SK-N-SH (cell line): Measurements from ENCODE around the gene TBKBP1. TPM values are rescaled to one million over a fixed set of nuclear protein-coding genes. Genes with fewer than 3 reads are reported as not detected.

Source experiments
- CTCF ChIA-PET: fragments of 300-600, 350-600 bp; formaldehyde crosslinking; extraction: SDS; loops from one replicate; lab custom pipeline; 2021; lab: Yijun Ruan, JAX
- POLR2A ChIA-PET: fragments of 350-600 bp; sonication (Branson Sonifier 250); formaldehyde crosslinking; extraction: SDS; loops from one replicate; lab custom pipeline; 2020; ENCODE audit warnings: antibody characterized with exemption, inconsistent platforms; lab: Yijun Ruan, JAX
- DNase-seq: peaks from one replicate; pipeline ENCODE4 v3.0.0; 2012
- H2AFZ ChIP-seq: fragments of 200-600 bp; sonication (generic); 2 replicates; pipeline ENCODE4 v1.8.1; 2016; ENCODE audit warnings: antibody characterized with exemption, mild to moderate bottlenecking, low read depth
- H3F3A ChIP-seq: fragments of 200-600 bp; sonication (generic); replicated peaks from 2 replicates; pipeline ENCODE3; 2016; ENCODE audit warnings: antibody characterized with exemption, mild to moderate bottlenecking; ENCODE audit not compliant: insufficient read depth
- H3K27ac ChIP-seq, 2 experiments: fragments of 200-500 bp in 1 of 2; fragments of 200-600 bp in 1 of 2; sonication (Bioruptor generic) in 1 of 2; sonication (generic), shearing (Covaris generic) in 1 of 2; 2 replicates each; pipeline versions ENCODE4 v1.5.1 to v1.6.1; 2014 to 2016; ENCODE audit warnings: low read depth in 2 of 2, inconsistent platforms in 1 of 2, low read length in 1 of 2, mild to moderate bottlenecking in 1 of 2, mixed read lengths in 1 of 2
- H3K27me3 ChIP-seq: fragments of 200-600 bp; sonication (generic), shearing (Covaris generic); 2 replicates; pipeline ENCODE4 v1.6.1; 2016; ENCODE audit warnings: mixed run types; ENCODE audit not compliant: insufficient read depth
- H3K36me3 ChIP-seq, 2 experiments: fragments of 200-500 bp in 1 of 2; fragments of 200-600 bp in 1 of 2; sonication (Bioruptor generic) in 1 of 2; sonication (generic) in 1 of 2; replicated peaks in 1 of 2; 2 replicates each; pipeline versions ENCODE3 to v1.5.1; 2014 to 2016; ENCODE audit warnings: low read length in 1 of 2, mild to moderate bottlenecking in 1 of 2; ENCODE audit not compliant: insufficient read depth in 2 of 2, control insufficient read depth in 1 of 2
- H3K4me1 ChIP-seq, 2 experiments: fragments of 200-500 bp in 1 of 2; fragments of 200-600 bp in 1 of 2; sonication (Bioruptor generic) in 1 of 2; sonication (generic), shearing (Covaris generic) in 1 of 2; 2 replicates each; pipeline versions ENCODE4 v1.5.1 to v1.6.1; 2014 to 2016; ENCODE audit warnings: low read depth in 1 of 2, low read length in 1 of 2, mixed run types in 1 of 2; ENCODE audit not compliant: insufficient read depth in 2 of 2, control insufficient read depth in 1 of 2
- H3K4me2 ChIP-seq: fragments of 200-600 bp; sonication (generic), shearing (Covaris generic); 2 replicates; pipeline ENCODE4 v1.6.1; 2017; ENCODE audit warnings: mixed run types
- H3K4me3 ChIP-seq, 2 experiments: fragments of 200-500 bp in 1 of 2; fragments of 200-600 bp in 1 of 2; sonication (Bioruptor generic) in 1 of 2; sonication (generic), shearing (Covaris generic) in 1 of 2; 2 replicates each; pipeline versions ENCODE4 v1.5.1 to v1.8.1; 2014 to 2016; ENCODE audit warnings: low read depth in 2 of 2, inconsistent platforms in 1 of 2, low read length in 1 of 2, mild to moderate bottlenecking in 1 of 2, mixed read lengths in 1 of 2, moderate library complexity in 1 of 2
- H3K79me2 ChIP-seq: fragments of 200-600 bp; sonication (generic); 2 replicates; pipeline ENCODE4 v1.8.1; 2017; ENCODE audit warnings: mild to moderate bottlenecking; ENCODE audit not compliant: insufficient read depth
- H3K9ac ChIP-seq: fragments of 200-600 bp; sonication (generic); 2 replicates; pipeline ENCODE4 v1.6.1; 2017; ENCODE audit warnings: mixed run types
- H3K9me2 ChIP-seq: fragments of 200-600 bp; sonication (generic); 2 replicates; pipeline ENCODE4 v1.6.1; 2017; ENCODE audit warnings: mixed run types
- H3K9me3 ChIP-seq: fragments of 200-600 bp; sonication (generic); 2 replicates; pipeline ENCODE4 v1.6.1; 2017; ENCODE audit warnings: mixed run types, mild to moderate bottlenecking, moderate library complexity
- H4K20me1 ChIP-seq: fragments of 200-600 bp; sonication (generic); 2 replicates; pipeline ENCODE4 v1.6.1; 2017; ENCODE audit warnings: mild to moderate bottlenecking, mixed run types; ENCODE audit not compliant: insufficient read depth
- ELF1 ChIP-seq: IDR thresholded peaks from 2 replicates; pipeline ENCODE4 v1.4.0; 2012
- EP300 ChIP-seq, 2 experiments: IDR thresholded peaks; 2 replicates each; pipeline versions ENCODE4 v1.4.0 to v1.6.1; 2012; ENCODE audit warnings: borderline replicate concordance in 1 of 2, low read depth in 1 of 2, low read length in 1 of 2
- FOSL2 ChIP-seq: IDR thresholded peaks from 2 replicates; pipeline ENCODE4 v1.4.0; 2012; ENCODE audit warnings: low read depth, mild to moderate bottlenecking, moderate library complexity, borderline replicate concordance
- FOXJ3 ChIP-seq: sonication (generic); formaldehyde crosslinking; IDR thresholded peaks from 2 replicates; pipeline ENCODE4 v1.5.1; 2020; ENCODE audit warnings: mild to moderate bottlenecking, missing genetic modification reagents
- FOXM1 ChIP-seq: IDR thresholded peaks from 2 replicates; pipeline ENCODE4 v1.4.0; 2012; ENCODE audit warnings: low read depth, mild to moderate bottlenecking
- NFIC ChIP-seq: IDR thresholded peaks from 2 replicates; pipeline ENCODE4 v1.4.0; 2012; ENCODE audit warnings: borderline replicate concordance
- NRF1 ChIP-seq: IDR thresholded peaks from 2 replicates; pipeline ENCODE4 v1.6.1; 2012; ENCODE audit warnings: low read depth, mild to moderate bottlenecking, low read length
- POLR2AphosphoS5 ChIP-seq: IDR thresholded peaks from 2 replicates; pipeline ENCODE4 v1.6.1; 2012; ENCODE audit warnings: low read depth, low read length
- RAD21 ChIP-seq: IDR thresholded peaks from 2 replicates; pipeline ENCODE4 v1.6.1; 2012; ENCODE audit warnings: mild to moderate bottlenecking, low read length
- RCOR1 ChIP-seq: fragments of 150-350 bp; IDR thresholded peaks from 2 replicates; pipeline ENCODE4 v1.6.1; 2017; ENCODE audit warnings: antibody characterized with exemption, low read length
- RFX5 ChIP-seq: IDR thresholded peaks from 2 replicates; pipeline ENCODE4 v1.6.1; 2012; ENCODE audit warnings: mild to moderate bottlenecking, improper control_type of control experiment, low read length
- SMC3 ChIP-seq: IDR thresholded peaks from 2 replicates; pipeline ENCODE4 v1.6.1; 2012; ENCODE audit warnings: low read depth, low read length, improper control_type of control experiment
- TEAD4 ChIP-seq: IDR thresholded peaks from 2 replicates; pipeline ENCODE4 v1.4.0; 2012; ENCODE audit warnings: mild to moderate bottlenecking, borderline replicate concordance; ENCODE audit not compliant: insufficient read depth
- YY1 ChIP-seq: IDR thresholded peaks from 2 replicates; pipeline ENCODE4 v1.4.0; 2012; ENCODE audit warnings: low read depth, mild to moderate bottlenecking
- WGBS: methylation state at CpG from one replicate; pipeline ENCODE4 v1.1.6; 2017; ENCODE audit warnings: low lambda C conversion rate; 5-methylcytosine and 5-hydroxymethylcytosine counted together
- polyA plus RNA-seq, 3 experiments: library from polyadenylated mRNA; depleted of rRNA; stranded (reverse); fragments of >200 nt; gene quantifications; 2 replicates each; pipeline ENCODE4 v1.2.3, GENCODE V29; 2012
- TF ChIP-seq, protein P1 (sequence below): fragments of 200-600 bp; sonication (generic); IDR thresholded peaks from 2 replicates; pipeline ENCODE4 v1.6.1; 2017; ENCODE audit warnings: antibody characterized with exemption, mild to moderate bottlenecking, moderate library complexity
- TF ChIP-seq, protein P2 (sequence below): IDR thresholded peaks from 2 replicates; pipeline ENCODE4 v1.4.0; 2012; ENCODE audit warnings: low read depth
- TF ChIP-seq, protein P3 (sequence below): fragments of 150-350 bp; IDR thresholded peaks from 2 replicates; pipeline ENCODE4 v1.6.1; 2016; ENCODE audit warnings: mild to moderate bottlenecking, low read depth, low read length
- TF ChIP-seq, protein P4 (sequence below): fragments of 150-350 bp; IDR thresholded peaks from 2 replicates; pipeline ENCODE4 v1.6.1; 2017; ENCODE audit warnings: antibody characterized with exemption, low read length, low read depth, borderline replicate concordance
- TF ChIP-seq, protein P5 (sequence below): IDR thresholded peaks from 2 replicates; pipeline ENCODE4 v1.6.1; 2012; ENCODE audit warnings: mild to moderate bottlenecking, low read depth, low read length, moderate library complexity

The TBKBP1 gene
- polyA plus RNA-seq, 1 of the 3 experiments (the other 2 are of a cell fraction), result 14.4 TPM

DNA sequence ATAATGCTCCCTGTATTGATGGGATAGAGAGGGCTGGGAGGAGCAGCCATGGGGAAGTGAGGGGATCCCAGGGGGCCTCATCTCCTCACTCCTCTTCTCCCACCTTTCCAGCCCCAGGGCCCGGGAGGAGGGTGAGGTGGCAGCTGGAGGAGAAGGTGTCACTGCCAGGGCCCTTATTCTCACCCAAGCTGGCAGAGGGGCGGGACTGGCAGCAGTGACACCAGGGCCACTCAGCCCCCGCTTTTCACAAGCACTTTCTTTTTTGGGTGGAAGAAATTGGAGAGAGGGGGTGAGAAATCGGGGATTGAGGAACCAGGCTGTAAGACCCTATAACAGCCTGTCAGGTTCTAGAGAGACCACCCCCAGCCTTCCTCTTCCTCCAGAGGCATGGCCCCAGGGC lies 36.7 kb downstream of the TBKBP1 start:
- H3F3A ChIP-seq, result peaks cover 6% of the 10 kb centered on the region
- H3K9me2 ChIP-seq, result no peaks in the 10 kb centered on the region
- DNase-seq, result peak; percentile 21
- H3K79me2 ChIP-seq, result no peaks in the 10 kb centered on the region
- H3K27me3 ChIP-seq, result peaks cover 81% of the 10 kb centered on the region
- 0 out of 2 replicates have a peak, but pooled peaks cover 6% of the 10 kb centered on the region for H4K20me1 ChIP-seq
- H3K27ac ChIP-seq, result no peak overlapping the region
- H3K4me2 ChIP-seq, result no peak overlapping the region
- 45% methylated on average over 4 of the region's 4 CpGs for WGBS
- no peak overlapping the region for H3K4me3 ChIP-seq
- no peak overlapping the region for H3K9ac ChIP-seq
- ChIA-PET POLR2A (no interaction called here), CTCF (interaction anchor here (1.0 to 9.9 kb wide), 7 partner anchors 12 to 71 kb away, joined by 3 to 109 read pairs (median 3); no protein-coding TSS in a partner anchor)
- peaks cover 0 to 33% of the 10 kb centered on the region in 2 experiments; a peak in 1 of 4 replicates for H3K4me1 ChIP-seq
- TF ChIP-seq SMC3 (no peak), EP300 (IDR thresholded peaks at IDR 0.05; ENCODE audit: borderline replicate concordance in 1 of 2, low read depth in 1 of 2, low read length in 1 of 2) (no peak), FOSL2 (no peak), NFIC (no peak), NRF1 (no peak), POLR2AphosphoS5 (no peak), YY1 (no peak), FOXJ3 (CRISPR knock-in tag) (no peak), FOXM1 (no peak), ELF1 (no peak), RFX5 (no peak), RAD21 (no peak), RCOR1 (no peak), TEAD4 (no peak)
- TF ChIP-seq, protein P1, sequence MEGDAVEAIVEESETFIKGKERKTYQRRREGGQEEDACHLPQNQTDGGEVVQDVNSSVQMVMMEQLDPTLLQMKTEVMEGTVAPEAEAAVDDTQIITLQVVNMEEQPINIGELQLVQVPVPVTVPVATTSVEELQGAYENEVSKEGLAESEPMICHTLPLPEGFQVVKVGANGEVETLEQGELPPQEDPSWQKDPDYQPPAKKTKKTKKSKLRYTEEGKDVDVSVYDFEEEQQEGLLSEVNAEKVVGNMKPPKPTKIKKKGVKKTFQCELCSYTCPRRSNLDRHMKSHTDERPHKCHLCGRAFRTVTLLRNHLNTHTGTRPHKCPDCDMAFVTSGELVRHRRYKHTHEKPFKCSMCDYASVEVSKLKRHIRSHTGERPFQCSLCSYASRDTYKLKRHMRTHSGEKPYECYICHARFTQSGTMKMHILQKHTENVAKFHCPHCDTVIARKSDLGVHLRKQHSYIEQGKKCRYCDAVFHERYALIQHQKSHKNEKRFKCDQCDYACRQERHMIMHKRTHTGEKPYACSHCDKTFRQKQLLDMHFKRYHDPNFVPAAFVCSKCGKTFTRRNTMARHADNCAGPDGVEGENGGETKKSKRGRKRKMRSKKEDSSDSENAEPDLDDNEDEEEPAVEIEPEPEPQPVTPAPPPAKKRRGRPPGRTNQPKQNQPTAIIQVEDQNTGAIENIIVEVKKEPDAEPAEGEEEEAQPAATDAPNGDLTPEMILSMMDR, result no peak
- TF ChIP-seq, protein P2, sequence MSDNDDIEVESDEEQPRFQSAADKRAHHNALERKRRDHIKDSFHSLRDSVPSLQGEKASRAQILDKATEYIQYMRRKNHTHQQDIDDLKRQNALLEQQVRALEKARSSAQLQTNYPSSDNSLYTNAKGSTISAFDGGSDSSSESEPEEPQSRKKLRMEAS, result no peak
- TF ChIP-seq, protein P3, sequence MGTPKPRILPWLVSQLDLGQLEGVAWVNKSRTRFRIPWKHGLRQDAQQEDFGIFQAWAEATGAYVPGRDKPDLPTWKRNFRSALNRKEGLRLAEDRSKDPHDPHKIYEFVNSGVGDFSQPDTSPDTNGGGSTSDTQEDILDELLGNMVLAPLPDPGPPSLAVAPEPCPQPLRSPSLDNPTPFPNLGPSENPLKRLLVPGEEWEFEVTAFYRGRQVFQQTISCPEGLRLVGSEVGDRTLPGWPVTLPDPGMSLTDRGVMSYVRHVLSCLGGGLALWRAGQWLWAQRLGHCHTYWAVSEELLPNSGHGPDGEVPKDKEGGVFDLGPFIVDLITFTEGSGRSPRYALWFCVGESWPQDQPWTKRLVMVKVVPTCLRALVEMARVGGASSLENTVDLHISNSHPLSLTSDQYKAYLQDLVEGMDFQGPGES, result no peak
- TF ChIP-seq, protein P4, sequence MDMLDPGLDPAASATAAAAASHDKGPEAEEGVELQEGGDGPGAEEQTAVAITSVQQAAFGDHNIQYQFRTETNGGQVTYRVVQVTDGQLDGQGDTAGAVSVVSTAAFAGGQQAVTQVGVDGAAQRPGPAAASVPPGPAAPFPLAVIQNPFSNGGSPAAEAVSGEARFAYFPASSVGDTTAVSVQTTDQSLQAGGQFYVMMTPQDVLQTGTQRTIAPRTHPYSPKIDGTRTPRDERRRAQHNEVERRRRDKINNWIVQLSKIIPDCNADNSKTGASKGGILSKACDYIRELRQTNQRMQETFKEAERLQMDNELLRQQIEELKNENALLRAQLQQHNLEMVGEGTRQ, result no peak
- TF ChIP-seq, protein P5, sequence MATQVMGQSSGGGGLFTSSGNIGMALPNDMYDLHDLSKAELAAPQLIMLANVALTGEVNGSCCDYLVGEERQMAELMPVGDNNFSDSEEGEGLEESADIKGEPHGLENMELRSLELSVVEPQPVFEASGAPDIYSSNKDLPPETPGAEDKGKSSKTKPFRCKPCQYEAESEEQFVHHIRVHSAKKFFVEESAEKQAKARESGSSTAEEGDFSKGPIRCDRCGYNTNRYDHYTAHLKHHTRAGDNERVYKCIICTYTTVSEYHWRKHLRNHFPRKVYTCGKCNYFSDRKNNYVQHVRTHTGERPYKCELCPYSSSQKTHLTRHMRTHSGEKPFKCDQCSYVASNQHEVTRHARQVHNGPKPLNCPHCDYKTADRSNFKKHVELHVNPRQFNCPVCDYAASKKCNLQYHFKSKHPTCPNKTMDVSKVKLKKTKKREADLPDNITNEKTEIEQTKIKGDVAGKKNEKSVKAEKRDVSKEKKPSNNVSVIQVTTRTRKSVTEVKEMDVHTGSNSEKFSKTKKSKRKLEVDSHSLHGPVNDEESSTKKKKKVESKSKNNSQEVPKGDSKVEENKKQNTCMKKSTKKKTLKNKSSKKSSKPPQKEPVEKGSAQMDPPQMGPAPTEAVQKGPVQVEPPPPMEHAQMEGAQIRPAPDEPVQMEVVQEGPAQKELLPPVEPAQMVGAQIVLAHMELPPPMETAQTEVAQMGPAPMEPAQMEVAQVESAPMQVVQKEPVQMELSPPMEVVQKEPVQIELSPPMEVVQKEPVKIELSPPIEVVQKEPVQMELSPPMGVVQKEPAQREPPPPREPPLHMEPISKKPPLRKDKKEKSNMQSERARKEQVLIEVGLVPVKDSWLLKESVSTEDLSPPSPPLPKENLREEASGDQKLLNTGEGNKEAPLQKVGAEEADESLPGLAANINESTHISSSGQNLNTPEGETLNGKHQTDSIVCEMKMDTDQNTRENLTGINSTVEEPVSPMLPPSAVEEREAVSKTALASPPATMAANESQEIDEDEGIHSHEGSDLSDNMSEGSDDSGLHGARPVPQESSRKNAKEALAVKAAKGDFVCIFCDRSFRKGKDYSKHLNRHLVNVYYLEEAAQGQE, result no peak
- H3K36me3 ChIP-seq, result no peaks in the 10 kb centered on the region
- no peak overlapping the region for H2AFZ ChIP-seq
- no peaks in the 10 kb centered on the region for H3K9me3 ChIP-seq
